Neuronal stem cell (in vitro differentiated cells): ENCODE results near the gene FAM174B. TPM values are rescaled to one million over a fixed set of nuclear protein-coding genes. Genes with fewer than 3 reads are reported as not detected.

Experiments used
- DNase-seq: peaks from one replicate; pipeline ENCODE4 v3.0.0-alpha.2; 2013; ENCODE audit warnings: low spot score
- H2AFZ ChIP-seq: one replicate; pipeline ENCODE4 v1.6.1; 2013; ENCODE audit warnings: mild to moderate bottlenecking, low read length, inconsistent platforms
- H2AK5ac ChIP-seq: 2 replicates; pipeline ENCODE4 v1.6.1; 2013; ENCODE audit warnings: low read depth, mild to moderate bottlenecking, inconsistent platforms, low read length, moderate library complexity, mixed read lengths
- H2BK120ac ChIP-seq: 2 replicates; pipeline ENCODE4 v1.6.1; 2013; ENCODE audit warnings: low read depth, mild to moderate bottlenecking, inconsistent platforms, low read length, moderate library complexity, mixed read lengths
- H2BK12ac ChIP-seq: one replicate; pipeline ENCODE4 v1.6.1; 2013; ENCODE audit warnings: low read length, inconsistent platforms
- H2BK15ac ChIP-seq: 2 replicates; pipeline ENCODE4 v1.6.1; 2013; ENCODE audit warnings: mild to moderate bottlenecking, low read length, inconsistent platforms, mixed read lengths
- H2BK5ac ChIP-seq: one replicate; pipeline ENCODE4 v1.6.1; 2013; ENCODE audit warnings: inconsistent platforms, mild to moderate bottlenecking, low read length, moderate library complexity
- H3K14ac ChIP-seq: one replicate; pipeline ENCODE4 v1.6.1; 2013; ENCODE audit warnings: low read length, inconsistent platforms
- H3K18ac ChIP-seq: 2 replicates; pipeline ENCODE4 v1.6.1; 2013; ENCODE audit warnings: low read length, inconsistent platforms
- H3K23ac ChIP-seq: 2 replicates; pipeline ENCODE4 v1.6.1; 2013; ENCODE audit warnings: low read depth, mild to moderate bottlenecking, mixed read lengths, low read length, inconsistent platforms; ENCODE audit not compliant: poor library complexity
- H3K27ac ChIP-seq: replicated peaks from 3 replicates; pipeline ENCODE4 v1.5.1; 2013; ENCODE audit warnings: low read length, inconsistent platforms
- H3K27me3 ChIP-seq, 3 experiments: 2 replicates each; pipeline ENCODE4 v1.6.1; 2013; ENCODE audit warnings: low read length in 3 of 3, mild to moderate bottlenecking in 2 of 3, inconsistent platforms in 1 of 3, low read depth in 1 of 3, mixed read lengths in 1 of 3, moderate library complexity in 1 of 3; ENCODE audit not compliant: control insufficient read depth in 3 of 3, insufficient read depth in 3 of 3
- H3K36me3 ChIP-seq, 2 donors: replicated peaks in 1 of 2; 2 replicates each; pipeline ENCODE4 v1.6.1; 2013; ENCODE audit warnings: low read length in 2 of 2; ENCODE audit not compliant: control insufficient read depth in 2 of 2, insufficient read depth in 2 of 2
- H3K4ac ChIP-seq: 2 replicates; pipeline ENCODE4 v1.6.1; 2013; ENCODE audit warnings: inconsistent platforms, mild to moderate bottlenecking, low read length, moderate library complexity
- H3K4me1 ChIP-seq, 2 donors: 1 replicate in 1 of 2; 2 replicates in 1 of 2; pipeline ENCODE4 v1.6.1; 2013; ENCODE audit warnings: low read length in 2 of 2, low read depth in 1 of 2; ENCODE audit not compliant: control insufficient read depth in 2 of 2, insufficient read depth in 1 of 2
- H3K4me2 ChIP-seq: one replicate; pipeline ENCODE4 v1.6.1; 2013; ENCODE audit warnings: mild to moderate bottlenecking, low read length, inconsistent platforms; ENCODE audit not compliant: insufficient read depth, poor library complexity, severe bottlenecking
- H3K4me3 ChIP-seq, 2 donors: 2 replicates each; pipeline ENCODE4 v1.5.1; 2013; ENCODE audit warnings: low read length in 2 of 2, mild to moderate bottlenecking in 2 of 2, inconsistent platforms in 1 of 2, moderate library complexity in 1 of 2
- H3K79me1 ChIP-seq: one replicate; pipeline ENCODE4 v1.6.1; 2013; ENCODE audit warnings: low read depth, mild to moderate bottlenecking, inconsistent platforms, low read length, moderate library complexity
- H3K9ac ChIP-seq: one replicate; pipeline ENCODE4 v1.6.1; 2013; ENCODE audit warnings: mild to moderate bottlenecking, low read depth, low read length, inconsistent platforms; ENCODE audit not compliant: poor library complexity
- H3K9me3 ChIP-seq, 2 donors: replicated peaks in 1 of 2; 2 replicates each; pipeline versions ENCODE3 to v1.6.1; 2013; ENCODE audit warnings: low read length in 2 of 2, mild to moderate bottlenecking in 2 of 2, inconsistent platforms in 1 of 2, low read depth in 1 of 2, mixed read lengths in 1 of 2, moderate library complexity in 1 of 2; ENCODE audit not compliant: control insufficient read depth in 2 of 2, insufficient read depth in 1 of 2
- H4K8ac ChIP-seq: one replicate; pipeline ENCODE4 v1.6.1; 2013; ENCODE audit warnings: low read depth, mild to moderate bottlenecking, inconsistent platforms, low read length, moderate library complexity
- H4K91ac ChIP-seq: one replicate; pipeline ENCODE4 v1.6.1; 2013; ENCODE audit warnings: low read length, low read depth, mild to moderate bottlenecking, inconsistent platforms; ENCODE audit not compliant: poor library complexity
- WGBS, 2 donors: extraction: QIAGEN DNeasy Blood & Tissue Kit; methylation state at CpG; one replicate each; pipeline ENCODE4 v1.1.7; 2013; ENCODE audit warnings: missing lambda C conversion rate in 2 of 2, mixed read lengths in 1 of 2; ENCODE audit not compliant: insufficient read length in 2 of 2, insufficient replicate concordance in 1 of 2; ENCODE audit errors: extremely low coverage in 2 of 2; 5-methylcytosine and 5-hydroxymethylcytosine counted together
- polyA plus RNA-seq, 2 experiments: library from polyadenylated mRNA; stranded (reverse); fragments of 200-250 nt; gene quantifications; one replicate each; pipeline ENCODE4 v1.2.3, GENCODE V29; 2013

Gene FAM174B
- polyA plus RNA-seq (2013, experiment 1 of 2): 5.8 TPM
- 5.7 TPM for polyA plus RNA-seq (2013, experiment 2 of 2)

GRCh38 chr15:92655178-92655995 lies at the start of gene FAM174B:
Gene FAM174B (minus strand): TSS chr15:92655775.
- Histone ChIP-seq H3K4ac (no peak within 1 kb of the TSS), H4K8ac (no peak within 1 kb of the TSS), H3K36me3 (no peaks in the 10 kb centered on the region), H3K4me1 (peaks cover 2 to 9% of the 10 kb centered on the region in 2 donors), H3K9ac (peak within 1 kb of the TSS; percentile 99), H2BK120ac (no peak within 1 kb of the TSS), H4K91ac (peak within 1 kb of the TSS; percentile 22), H3K4me3 (peak within 1 kb of the TSS; percentile 54 to 81), H3K27me3 (peaks cover 0 to 35% (median 0%) of the 10 kb centered on the region in 3 experiments), H3K79me1 (no peaks in the 10 kb centered on the region), H3K18ac (peak within 1 kb of the TSS; percentile 80), H2AK5ac (no peak within 1 kb of the TSS), H2BK12ac (peak within 1 kb of the TSS; percentile 41), H3K14ac (peak within 1 kb of the TSS; percentile 94), H3K27ac (no peak within 1 kb of the TSS), H2AFZ (peak within 1 kb of the TSS; percentile 94), H2BK15ac (peak within 1 kb of the TSS; percentile 69), H3K4me2 (peak within 1 kb of the TSS; percentile 97), H3K23ac (peak within 1 kb of the TSS; percentile 95), H2BK5ac (no peak within 1 kb of the TSS), H3K9me3 (peaks cover 5 to 13% of the 10 kb centered on the region in 2 donors)
- peak; percentile 54 for DNase-seq
- no CpG with 5 or more reads among the region's 100 CpGs for WGBS, 2 donors

- H3K4me3 ChIP-seq: no peak overlapping the region
- H3K4me1 ChIP-seq: peaks cover 0 to 2% of the 10 kb centered on the region in 2 donors
- no peak overlapping the region for H4K91ac ChIP-seq
- no peak overlapping the region for H3K27ac ChIP-seq
- no peak overlapping the region for H3K9ac ChIP-seq
- H3K4me2 ChIP-seq: no peak overlapping the region
- no peak overlapping the region for H2BK120ac ChIP-seq
- DNase-seq: no peak
- H2BK12ac ChIP-seq: no peak overlapping the region
- H3K27me3 ChIP-seq: no peaks in the 10 kb centered on the region
- no CpG with 5 or more reads among the region's 5 CpGs for WGBS, 2 donors
- H4K8ac ChIP-seq: no peak overlapping the region
- no peak overlapping the region for H2BK5ac ChIP-seq
- no peak overlapping the region for H3K23ac ChIP-seq
- H3K18ac ChIP-seq: no peak overlapping the region
- no peaks in the 10 kb centered on the region for H3K79me1 ChIP-seq
- no peak overlapping the region for H3K14ac ChIP-seq
- H3K9me3 ChIP-seq: peaks cover 0 to 3% of the 10 kb centered on the region in 2 donors
- no peak overlapping the region for H2AFZ ChIP-seq
- H3K4ac ChIP-seq: no peak overlapping the region
- H2BK15ac ChIP-seq: no peak overlapping the region
- no peak overlapping the region for H2AK5ac ChIP-seq
- H3K36me3 ChIP-seq: no peaks in the 10 kb centered on the region
Measured at GRCh38 chr15:92696096-92696495, 40.5 kb upstream of the FAM174B start.

GRCh38 chr15:92693691-92694331 lies 38.2 kb upstream of the FAM174B start:
- H3K4me2 ChIP-seq: no peak overlapping the region
- peak; percentile 30 for DNase-seq
- H2BK12ac ChIP-seq: no peak overlapping the region

GRCh38 chr15:92690395-92690794 lies 34.8 kb upstream of the FAM174B start:
- no peak for DNase-seq
- WGBS, 2 donors: no CpG with 5 or more reads among the region's 3 CpGs
- H2BK120ac ChIP-seq: no peak overlapping the region

More at GRCh38 chr15:92693691-92694331, 38.2 kb upstream of the FAM174B start:
- Histone ChIP-seq H2AK5ac (no peak overlapping the region), H4K91ac (no peak overlapping the region), H3K23ac (no peak overlapping the region), H4K8ac (no peak overlapping the region), H3K4ac (no peak overlapping the region), H2BK120ac (no peak overlapping the region), H3K27me3 (no peaks in the 10 kb centered on the region), H3K36me3 (no peaks in the 10 kb centered on the region), H2BK5ac (no peak overlapping the region), H2AFZ (peak overlapping the region; percentile 18), H3K4me3 (no peak overlapping the region), H3K14ac (no peak overlapping the region), H3K9ac (no peak overlapping the region), H2BK15ac (no peak overlapping the region), H3K27ac (no peak overlapping the region), H3K4me1 (peaks cover 0 to 2% of the 10 kb centered on the region in 2 donors), H3K79me1 (no peaks in the 10 kb centered on the region), H3K9me3 (peaks cover 1 to 8% of the 10 kb centered on the region in 2 donors), H3K18ac (no peak overlapping the region)
- no CpG with 5 or more reads among the region's 5 CpGs for WGBS, 2 donors

More at GRCh38 chr15:92690395-92690794, 34.8 kb upstream of the FAM174B start:
- Histone ChIP-seq H3K18ac (no peak overlapping the region), H3K4me3 (no peak overlapping the region), H3K14ac (no peak overlapping the region), H2BK15ac (no peak overlapping the region), H3K27ac (no peak overlapping the region), H3K9ac (no peak overlapping the region), H3K4me1 (no peaks in the 10 kb centered on the region), H3K36me3 (no peaks in the 10 kb centered on the region), H4K8ac (no peak overlapping the region), H2BK5ac (no peak overlapping the region), H2AK5ac (no peak overlapping the region), H3K23ac (no peak overlapping the region), H3K79me1 (no peaks in the 10 kb centered on the region), H3K4me2 (no peak overlapping the region), H4K91ac (no peak overlapping the region), H2AFZ (no peak overlapping the region), H3K27me3 (no peaks in the 10 kb centered on the region), H3K9me3 (peaks cover 4 to 12% of the 10 kb centered on the region in 2 donors), H3K4ac (no peak overlapping the region), H2BK12ac (no peak overlapping the region)
